GM12892 (cell line): ENCODE measurements around the gene MED8.

Experiments used
- POLR2A ChIP-seq: IDR thresholded peaks from 2 replicates; pipeline ENCODE4 v1.6.1; 2011; ENCODE audit warnings: low read depth, low read length, control low read depth
- POLR2AphosphoS5 ChIP-seq: IDR thresholded peaks from 2 replicates; pipeline ENCODE4 v1.6.1; 2011; ENCODE audit warnings: low read depth, low read length, control low read depth
- TAF1 ChIP-seq: IDR thresholded peaks from 2 replicates; pipeline ENCODE4 v1.6.1; 2011; ENCODE audit warnings: low read depth, mild to moderate bottlenecking, control low read depth, low read length, borderline replicate concordance

DNA sequence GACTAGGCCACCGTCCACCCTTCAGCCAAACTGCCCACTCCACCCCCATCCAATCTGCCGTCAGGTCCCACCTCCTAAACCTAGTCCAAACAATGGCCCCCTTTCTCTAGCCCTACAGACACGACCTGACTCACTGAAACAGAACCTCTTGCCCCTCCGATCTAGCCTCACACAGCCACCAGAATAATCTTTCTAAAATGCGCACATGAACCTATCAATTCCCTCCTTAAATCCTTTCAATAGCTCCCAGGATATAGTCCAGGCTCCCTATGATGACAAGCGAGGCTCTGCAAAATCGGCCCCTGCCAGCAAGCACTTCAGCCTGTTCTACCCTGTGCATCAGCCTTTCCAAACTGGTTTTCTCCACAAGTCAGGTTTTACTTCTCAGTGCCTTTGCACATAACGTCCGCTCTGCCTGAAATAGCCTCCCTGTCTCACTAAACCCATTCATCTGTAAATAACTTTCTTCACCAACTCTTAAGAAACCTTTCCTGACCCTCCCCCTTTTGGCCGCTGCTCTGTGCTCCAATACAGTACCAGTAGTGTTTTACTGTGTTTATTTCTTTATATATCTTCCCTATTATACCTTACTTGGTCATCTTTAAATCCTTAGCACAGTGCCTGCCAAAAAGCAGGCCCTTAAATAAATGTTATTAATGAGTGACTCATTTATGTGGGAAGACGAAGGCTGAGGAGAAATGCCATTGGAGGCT lies 39.9 kb downstream of the MED8 start:
- TF ChIP-seq POLR2A (no peak), TAF1 (no peak), POLR2AphosphoS5 (no peak)
